Activated T-helper 9 cell treated with anti-CD3 and anti-CD28 coated beads, Interleukin-2, amount 50 U/mL, for 16 hours (primary cell): ENCODE results near the gene CCDC90B.
"Not testable (repeated sequence)": the region's sequence is repeated elsewhere in the genome, so short reads cannot be mapped to it uniquely, and the experiment has no call there.

Experiments used
- DNase-seq: peaks from one replicate; pipeline ENCODE4 v3.0.0-alpha.2; 2020; ENCODE audit warnings: low read depth

The CCDC90B gene

DNA sequence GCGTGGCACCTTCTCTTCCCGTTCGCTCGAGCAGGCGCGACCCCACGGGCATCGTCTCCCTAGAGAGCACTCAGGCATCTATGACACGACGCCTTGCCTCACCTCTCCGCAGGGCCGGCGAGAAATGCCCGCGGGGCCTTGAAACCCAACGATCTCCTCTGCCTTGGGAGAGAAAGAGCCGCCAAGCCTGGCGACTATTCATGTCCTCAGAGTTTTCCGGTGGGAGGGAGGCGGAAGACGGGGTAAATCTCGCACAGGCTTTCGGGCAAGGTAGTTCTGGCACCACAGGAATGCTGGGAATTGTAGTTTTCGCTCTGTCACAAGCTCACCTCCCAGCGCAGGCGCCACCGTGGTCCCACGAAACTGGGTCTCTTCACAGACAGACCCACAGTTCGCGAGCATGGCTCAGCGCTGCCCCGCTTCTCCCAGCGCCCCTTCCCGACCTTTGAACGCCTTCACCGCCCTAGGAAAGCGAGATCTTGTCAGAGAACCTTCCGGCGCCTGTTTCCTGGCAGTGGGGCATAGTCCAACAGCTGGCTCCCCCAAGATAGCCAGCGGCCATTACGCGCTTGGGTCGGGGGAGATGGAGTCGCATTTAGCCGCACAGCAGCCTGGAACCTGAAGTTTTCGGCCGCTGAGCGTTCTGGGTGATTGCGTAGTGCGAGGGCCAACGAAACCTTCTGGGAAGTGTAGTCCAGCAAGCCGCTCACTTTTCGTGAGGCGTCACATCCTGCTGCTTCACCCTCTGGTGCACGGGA is at the start of gene CCDC90B:
TSS of gene CCDC90B (minus strand) at position 597 of the 758 bp plus-strand sequence. CDS start at position 202, 395 bp downstream.
- peak; percentile 89 for DNase-seq

DNA sequence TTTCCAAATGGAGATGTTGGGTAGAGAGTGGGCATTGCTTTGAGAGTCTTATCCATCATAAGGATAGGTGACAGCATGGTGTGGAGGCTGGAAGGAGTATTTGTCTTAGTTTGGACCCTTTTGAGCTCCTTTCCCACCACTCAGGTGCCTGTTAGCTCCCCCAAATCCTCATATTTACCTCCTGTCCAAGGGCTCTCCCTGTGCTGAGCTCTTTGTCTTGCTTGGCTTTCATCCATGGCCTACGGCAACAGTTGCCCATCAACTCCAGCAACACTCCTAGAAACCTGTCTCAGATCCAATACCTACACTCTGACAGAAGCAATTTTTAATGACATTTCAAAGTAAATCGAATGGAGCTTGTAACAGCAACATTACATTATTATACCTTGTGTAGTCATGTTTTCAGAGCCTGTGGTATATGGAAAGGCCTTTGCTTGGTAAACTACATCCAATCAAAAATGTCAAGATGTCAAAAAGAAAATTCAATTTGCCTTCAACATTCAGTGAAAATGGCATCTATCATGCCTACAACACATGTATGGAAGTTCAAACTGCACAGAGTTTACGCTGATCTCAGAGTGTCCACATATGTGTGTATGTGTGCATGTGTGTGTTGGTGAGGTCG is 49.4 kb upstream of the CCDC90B start:
- DNase-seq, result no peak

GRCh38 chr11:83330303-83330702 is 44.1 kb upstream of the CCDC90B start:
- no peak for DNase-seq

DNA sequence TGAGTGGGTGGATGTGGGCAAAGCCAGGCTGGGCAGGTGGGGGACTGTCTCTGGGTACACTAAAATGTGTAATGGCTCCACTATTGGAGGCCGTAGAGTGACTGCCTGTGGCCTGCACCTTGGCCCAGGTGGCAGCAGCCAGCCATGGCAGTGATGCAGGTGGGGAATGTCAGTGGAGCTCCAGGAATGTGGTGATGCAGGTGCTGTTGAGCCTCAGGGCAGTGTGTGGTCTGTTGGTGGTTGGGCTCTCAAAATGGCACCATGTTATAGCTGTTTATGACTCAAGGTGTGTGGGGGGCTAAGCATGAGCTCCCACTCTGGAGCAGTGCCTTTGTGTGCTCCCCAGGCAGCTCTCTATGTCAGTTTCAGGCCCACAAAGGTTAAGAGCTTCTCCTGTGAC is 40.2 kb upstream of the CCDC90B start:
- no peak for DNase-seq

DNA sequence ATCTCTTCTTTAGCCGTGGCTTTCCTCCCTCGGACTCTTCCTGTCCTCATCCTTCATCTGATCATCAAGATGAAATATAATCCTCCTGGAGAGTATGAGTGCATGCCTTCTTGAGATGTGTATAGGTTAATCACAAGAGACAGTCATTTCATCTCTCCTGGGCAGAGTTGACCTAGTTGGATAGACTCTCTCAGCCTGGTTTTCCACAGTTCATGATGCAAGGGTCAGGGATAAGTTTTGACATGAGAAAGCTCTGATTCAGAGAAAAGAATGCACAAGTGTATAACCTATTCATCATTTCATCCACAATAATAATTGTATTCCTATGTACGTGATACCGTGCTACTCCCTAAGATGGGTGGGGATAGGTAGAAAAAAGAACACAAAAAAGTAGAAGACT is 33.2 kb upstream of the CCDC90B start:
- DNase-seq, result no peak

DNA sequence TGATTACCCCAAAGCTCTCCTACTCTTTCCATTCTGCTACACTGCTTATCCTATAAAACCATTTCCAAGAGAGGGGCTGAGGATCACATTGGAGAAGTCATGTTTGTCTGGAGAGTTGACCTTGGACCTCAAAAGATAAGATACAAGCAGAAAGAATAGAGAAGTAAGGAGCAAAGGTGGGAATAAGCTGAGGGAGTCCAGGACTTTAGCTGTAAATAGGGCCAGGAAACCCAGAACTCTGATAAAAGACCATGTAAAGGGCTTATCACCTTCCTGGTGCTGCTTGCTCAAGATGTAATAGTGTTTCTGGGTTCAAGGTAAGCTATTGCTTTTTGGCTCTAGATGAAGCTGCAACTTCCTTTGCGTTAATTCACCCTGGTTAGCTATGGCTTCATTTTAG is 32.8 kb upstream of the CCDC90B start:
- no peak for DNase-seq

- DNase-seq, result no peak
These were observed 31.9 kb upstream of the CCDC90B start for GRCh38 chr11:83317757-83318690.

GRCh38 chr11:83316897-83317268 is 30.7 kb upstream of the CCDC90B start:
- not testable (repeated sequence) for DNase-seq

DNA sequence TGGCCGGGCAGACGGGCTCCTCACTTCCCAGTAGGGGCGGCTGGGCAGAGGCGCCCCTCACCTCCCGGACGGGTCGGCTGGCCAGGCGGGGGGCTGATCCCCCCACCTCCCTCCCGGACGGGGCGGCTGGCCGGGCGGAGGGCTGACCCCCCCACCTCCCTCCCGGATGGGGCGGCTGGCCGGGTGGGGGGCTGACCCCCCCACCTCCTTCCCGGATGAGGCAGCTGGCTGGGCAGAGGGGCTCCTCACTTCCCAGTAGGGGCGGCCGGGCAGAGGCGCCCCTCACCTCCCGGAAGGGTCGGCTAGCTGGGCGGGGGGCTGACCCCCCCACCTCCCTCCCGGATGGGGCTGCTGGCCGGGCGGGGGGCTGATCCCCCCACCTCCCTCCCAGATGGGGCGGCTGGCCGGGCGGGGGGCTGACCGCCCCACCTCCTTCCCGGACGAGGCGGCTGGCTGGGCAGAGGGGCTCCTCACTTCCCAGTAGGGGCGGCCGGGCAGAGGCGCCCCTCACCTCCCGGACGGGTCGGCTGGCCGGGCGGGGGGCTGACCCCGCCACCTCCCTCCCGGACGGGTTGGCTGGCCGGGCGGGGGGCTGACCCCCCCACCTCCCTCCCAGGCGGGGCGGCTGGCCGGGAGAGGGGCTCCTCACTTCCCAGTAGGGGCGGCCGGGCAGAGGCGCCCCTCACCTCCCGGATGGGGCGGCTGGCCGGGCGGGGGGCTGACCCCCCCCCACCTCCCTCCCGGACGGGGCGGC is 30.2 kb upstream of the CCDC90B start:
- not testable (repeated sequence) for DNase-seq

- no peak for DNase-seq
These were observed 26.3 kb upstream of the CCDC90B start for GRCh38 chr11:83312430-83312829.

GRCh38 chr11:83311701-83312100 is 25.5 kb upstream of the CCDC90B start:
- DNase-seq, result no peak

GRCh38 chr11:83310718-83311117 is 24.6 kb upstream of the CCDC90B start:
- no peak for DNase-seq

- DNase-seq, result not testable (repeated sequence)
These were observed 22.4 kb upstream of the CCDC90B start for GRCh38 chr11:83308536-83308935.

GRCh38 chr11:83306200-83307080 is 20.3 kb upstream of the CCDC90B start:
- no peak for DNase-seq

DNA sequence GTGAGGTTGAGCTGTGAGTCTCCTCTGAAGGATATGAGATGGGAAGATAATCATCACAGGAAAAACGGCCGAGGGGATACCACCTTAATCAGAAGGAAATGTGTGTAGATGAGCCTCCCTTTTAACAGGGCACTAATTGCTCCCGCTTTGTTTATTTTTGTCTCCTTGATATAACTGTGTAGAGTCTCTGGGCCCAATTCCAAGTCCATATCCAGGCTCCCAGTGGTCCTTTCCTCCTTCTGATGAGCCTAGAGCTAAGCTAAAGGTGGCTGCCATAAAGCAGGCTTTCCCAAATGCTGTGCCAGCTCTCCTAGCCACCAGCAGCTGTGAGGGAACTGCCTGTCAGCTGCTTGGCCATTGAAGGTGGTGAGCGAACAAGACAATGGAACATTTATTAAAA is 17.1 kb upstream of the CCDC90B start:
- DNase-seq, result no peak

GRCh38 chr11:83302151-83302550 is 16.0 kb upstream of the CCDC90B start:
- DNase-seq, result no peak

- no peak for DNase-seq
These were observed 13.5 kb upstream of the CCDC90B start for GRCh38 chr11:83299681-83300080.

GRCh38 chr11:83294208-83294607 is 8.0 kb upstream of the CCDC90B start:
- no peak for DNase-seq

- no peak for DNase-seq
These were observed 7.2 kb upstream of the CCDC90B start for GRCh38 chr11:83293457-83293774.

- no peak for DNase-seq
These were observed 6.7 kb upstream of the CCDC90B start for GRCh38 chr11:83292709-83293456.
